Measurements from ENCODE around the gene PLIN4. TPM values are rescaled to one million over a fixed set of nuclear protein-coding genes. Genes with fewer than 3 reads are reported as not detected.

The PLIN4 gene
- total and polyA plus RNA-seq, 10 of the 15 experiments (the other 5 are each of a cell fraction or from before 2014, with no cell fraction given), result 0.01 to 0.11 (median 0.05) TPM; not detected in 2

DNA sequence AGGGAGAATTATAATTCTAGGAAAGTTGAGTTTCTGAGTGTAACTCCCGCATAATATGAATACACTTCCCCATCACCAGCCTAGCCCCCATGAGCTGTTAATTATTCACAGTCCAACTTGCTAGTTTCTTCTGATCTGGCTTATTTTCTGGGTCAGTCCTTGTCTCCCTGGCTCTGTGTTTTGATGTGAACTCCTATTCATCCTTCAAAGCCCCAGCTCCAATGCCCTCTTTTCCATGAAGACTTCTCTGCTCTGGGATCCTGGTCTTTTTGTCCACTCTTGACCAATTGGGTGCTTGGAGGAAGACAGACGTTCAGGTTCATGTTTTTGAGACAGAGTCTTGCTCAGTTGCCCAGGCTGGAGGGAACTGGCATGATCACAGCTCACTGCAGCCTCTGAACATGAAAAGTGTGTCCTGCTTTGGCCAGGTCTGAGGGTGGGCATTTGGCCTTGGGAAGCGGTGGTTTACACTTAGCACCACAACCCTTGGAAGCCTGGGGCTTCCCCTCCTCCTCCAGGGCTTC, 20.9 kb upstream of the PLIN4 start (continued):
- TF ChIP-seq SMAD1 (IDR thresholded peaks at IDR 0.05; ENCODE audit: low read depth, partially characterized antibody) (no peak), RAD51 (IDR thresholded peaks at IDR 0.05) (no peak), STAT3 (IDR thresholded peaks at IDR 0.05; ENCODE audit: low read depth, low read length) (no peak), MYC (IDR thresholded peaks at IDR 0.05; ENCODE audit: insufficient read depth, insufficient read length, insufficient replicate concordance, low read length, severe bottlenecking) (no peak), NFXL1 (IDR thresholded peaks at IDR 0.05; ENCODE audit: borderline replicate concordance) (no peak)

DNA sequence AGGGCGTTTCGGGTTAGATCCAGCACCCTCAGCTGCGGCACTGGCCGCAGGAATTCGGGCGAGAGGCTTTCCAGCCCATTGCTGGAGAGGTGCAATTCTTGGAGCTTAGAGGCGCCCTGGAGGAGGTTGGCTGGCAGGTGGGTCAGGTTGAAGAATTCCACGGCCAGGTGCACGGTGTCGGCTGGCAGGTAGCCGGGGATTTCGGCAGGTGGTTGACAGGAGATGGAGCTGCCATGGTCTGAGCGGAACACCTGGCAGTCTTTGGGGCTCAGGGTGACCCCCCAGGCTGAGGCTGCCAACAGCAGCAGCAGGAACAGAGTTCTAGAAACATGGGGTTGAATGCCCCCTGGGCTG, 20.3 kb upstream of the PLIN4 start:
- FAIRE-seq, result no peak
- H3K4me2 ChIP-seq (ENCODE audit: control insufficient read depth, insufficient read depth), result no peak overlapping the region
- no peak overlapping the region for H3K9ac ChIP-seq (ENCODE audit: control insufficient read depth, insufficient read depth, low read length)
- ChIA-PET CTCF (interaction anchor here (0.6 to 4.8 kb wide), 4 partner anchors 14 to 94 kb away, joined by 3 to 44 read pairs (median 6); no protein-coding TSS in a partner anchor), POLR2A (no interaction called here), SMC1A (ENCODE audit: uncharacterized antibody, unreplicated experiment) (interaction anchor here (1.8 kb wide), 1 partner anchor 14 kb away, joined by 4 read pairs; no protein-coding TSS in a partner anchor), RAD21 (ENCODE audit: unreplicated experiment) (no interaction called here)
- WGBS (ENCODE audit: insufficient coverage, insufficient replicate concordance, low lambda C conversion rate, missing lambda C conversion rate), result 73% methylated on average over 12 of the region's 13 CpGs
- H3K4me3 ChIP-seq, result no peak overlapping the region
- in situ Hi-C loops (cut with MboI), result no loop called here
- no peak for DNase-seq (ENCODE audit: low read depth, low spot score)
- ATAC-seq, result no peak
- no peak for TF ChIP-seq GABPA (IDR thresholded peaks at IDR 0.05; ENCODE audit: low read depth)
- no peak for TF ChIP-seq ZNF217 (IDR thresholded peaks at IDR 0.05)
- no peak for TF ChIP-seq RELA (IDR thresholded peaks at IDR 0.05; ENCODE audit: borderline replicate concordance, partially characterized antibody)
- TF ChIP-seq STAT3 (IDR thresholded peaks at IDR 0.05; ENCODE audit: low read depth, low read length), result no peak
- no peak for TF ChIP-seq TBL1XR1 (IDR thresholded peaks at IDR 0.05; ENCODE audit: low read depth, low read length)
- TF ChIP-seq NFYA (IDR thresholded peaks at IDR 0.05; ENCODE audit: borderline replicate concordance, low read depth, low read length), result no peak
- no peak for TF ChIP-seq MEF2A (IDR thresholded peaks at IDR 0.05; ENCODE audit: insufficient read depth, low read depth, low read length)
- no peak for TF ChIP-seq EZH2 (IDR thresholded peaks at IDR 0.05; ENCODE audit: borderline replicate concordance, control insufficient read depth, low read depth, low read length)
- no peak for TF ChIP-seq SMAD1 (IDR thresholded peaks at IDR 0.05; ENCODE audit: low read depth, partially characterized antibody)
- no peak for TF ChIP-seq ESRRA (IDR thresholded peaks at IDR 0.05; ENCODE audit: low read length)
- H3K9me3 ChIP-seq (replicated peaks; ENCODE audit: control insufficient read depth, insufficient read depth, low read length), result peaks cover 2% of the 10 kb centered on the region; the same call in 2 of the 3 replicates
- H3K27ac ChIP-seq (ENCODE audit: control insufficient read depth, insufficient read depth), result no peak overlapping the region
- no TSS peak for BruUV-seq (replicated peaks)
- no peaks in the 10 kb centered on the region for H3K79me2 ChIP-seq (ENCODE audit: control insufficient read depth, insufficient read depth, low read length)
- H4K20me1 ChIP-seq (ENCODE audit: control insufficient read depth, insufficient read depth), result no peaks in the 10 kb centered on the region
- no peaks in the 10 kb centered on the region for H3K36me3 ChIP-seq (ENCODE audit: control insufficient read depth in 2 of 2, insufficient read depth in 2 of 2, low read length in 1 of 2)
- peaks cover 12% of the 10 kb centered on the region for H3K4me1 ChIP-seq (ENCODE audit: control insufficient read depth, insufficient read depth, low read length)
- no peaks in the 10 kb centered on the region; a peak in 1 of 4 replicates for H3K27me3 ChIP-seq (replicated peaks in 1 of 2; ENCODE audit: control insufficient read depth in 2 of 2, insufficient read depth in 2 of 2, low read length in 1 of 2)
- no peak overlapping the region for H2AFZ ChIP-seq (ENCODE audit: control insufficient read depth, low read depth, low read length)
- intact Hi-C loops (cut with micrococcal nuclease; ENCODE audit: unreplicated experiment), result no loop called here
